Skin of body (tissue), 2 donors: ENCODE results near the gene FAM9A. TPM values are rescaled to one million over a fixed set of nuclear protein-coding genes. Genes with fewer than 3 reads are reported as not detected.
"Not testable (repeated sequence)": the region's sequence is repeated elsewhere in the genome, so short reads cannot be mapped to it uniquely, and the experiment has no call there.

Source experiments
- DNase-seq: peaks from one replicate; lab custom pipeline; 2025; lab: John Stamatoyannopoulos, UW
- total RNA-seq: library from RNA; depleted of rRNA; stranded (reverse); fragments of >200 nt; gene quantifications from one replicate; pipeline ENCODE4 v1.2.3, GENCODE V29; 2014

Gene FAM9A
- total RNA-seq, 1 donor from 2014 or later, result not detected

DNA sequence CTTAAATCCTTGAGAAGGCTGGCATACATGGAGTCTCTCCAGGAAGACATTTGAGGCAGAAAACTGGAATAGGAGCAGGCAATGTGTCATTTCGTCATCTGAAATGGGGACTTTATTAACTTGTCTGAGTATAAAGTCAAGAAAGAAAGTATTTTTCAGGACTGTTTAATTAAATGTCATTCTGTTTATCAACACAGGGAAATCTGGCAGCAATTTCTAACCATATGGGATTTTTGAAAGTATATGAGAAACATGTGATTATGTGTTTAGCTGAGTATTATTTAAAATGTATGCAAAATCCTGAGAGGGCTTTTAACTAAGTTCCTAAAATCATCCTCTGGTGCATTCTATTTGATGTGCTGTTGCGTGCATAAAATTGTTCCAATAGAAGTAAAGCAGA, 3.9 kb upstream of the FAM9A start:
- no peak for DNase-seq

DNA sequence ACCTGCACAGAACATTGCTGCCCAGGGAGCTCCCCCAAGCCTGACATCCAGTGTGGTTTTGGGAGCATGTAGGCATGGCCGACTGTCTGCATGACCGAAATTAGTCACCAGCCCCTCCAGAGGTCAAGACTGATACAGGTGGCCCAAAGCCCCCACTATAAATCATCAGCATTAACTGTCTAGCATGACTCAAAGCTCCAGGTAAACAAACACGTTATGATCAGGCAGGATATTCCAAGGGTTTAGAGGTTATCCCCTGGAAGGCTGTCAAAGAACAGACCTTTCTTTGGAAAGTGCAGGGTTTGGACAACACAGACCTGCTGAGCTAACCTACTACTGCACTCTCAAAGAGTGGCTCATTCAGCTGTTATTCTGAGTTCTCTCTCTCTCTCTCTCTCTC, 2.1 kb upstream of the FAM9A start:
- DNase-seq, result no peak

DNA sequence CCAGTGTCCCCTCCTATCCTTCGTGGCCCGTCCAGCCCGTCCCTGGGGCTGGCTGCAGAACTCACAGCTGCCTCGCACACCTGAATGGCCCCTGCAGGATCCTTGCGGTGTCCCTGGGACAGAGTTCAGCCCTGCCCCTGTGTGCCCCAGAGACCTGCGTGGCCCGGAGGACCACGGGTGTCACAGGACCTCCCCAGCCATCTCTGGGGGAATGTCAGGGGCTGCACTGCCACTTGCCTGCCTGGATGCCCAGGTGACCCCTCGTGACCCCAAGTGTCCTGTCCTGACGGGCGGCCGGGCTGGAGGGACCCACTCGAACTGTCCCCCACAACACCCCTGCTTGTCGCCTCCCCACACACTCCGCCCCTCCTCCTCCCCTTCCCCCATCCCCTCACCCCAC, 832 bp downstream of the FAM9A start:
- not testable (repeated sequence) for DNase-seq

DNA sequence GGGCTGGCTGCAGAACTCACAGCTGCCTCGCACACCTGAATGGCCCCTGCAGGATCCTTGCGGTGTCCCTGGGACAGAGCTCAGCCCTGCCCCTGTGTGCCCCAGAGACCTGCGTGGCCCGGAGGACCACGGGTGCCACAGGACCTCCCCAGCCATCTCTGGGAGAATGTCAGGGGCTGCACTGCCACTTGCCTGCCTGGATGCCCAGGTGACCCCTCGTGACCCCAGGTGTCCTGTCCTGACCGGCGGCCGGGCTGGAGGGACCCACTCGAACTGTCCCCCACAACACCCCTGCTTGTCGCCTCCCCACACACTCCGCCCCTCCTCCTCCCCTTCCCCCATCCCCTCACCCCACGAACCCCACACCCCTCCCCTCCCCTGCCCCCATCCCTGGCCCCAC, 1.9 kb downstream of the FAM9A start:
- DNase-seq, result not testable (repeated sequence)

DNA sequence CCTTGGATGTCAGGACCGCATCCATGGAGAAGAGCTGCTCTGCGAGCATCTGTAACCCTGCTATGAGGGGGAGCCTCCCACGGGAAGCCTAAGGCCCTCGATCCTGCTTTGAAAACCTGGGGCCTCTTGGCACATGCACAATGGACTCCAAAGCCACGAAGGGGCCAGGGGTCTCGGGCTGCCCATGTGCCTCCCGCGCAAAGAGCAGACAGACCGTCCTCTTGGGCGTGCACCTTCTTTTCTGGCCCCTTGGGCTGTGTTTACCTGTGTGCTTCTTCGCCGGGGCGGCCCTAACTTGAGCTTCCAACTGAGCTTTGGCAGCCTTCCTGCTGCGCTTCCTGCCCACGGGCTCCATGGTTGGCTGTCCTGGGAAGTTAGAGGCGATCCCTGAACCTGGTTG, 2.5 kb downstream of the FAM9A start:
- DNase-seq, result not testable (repeated sequence)

DNA sequence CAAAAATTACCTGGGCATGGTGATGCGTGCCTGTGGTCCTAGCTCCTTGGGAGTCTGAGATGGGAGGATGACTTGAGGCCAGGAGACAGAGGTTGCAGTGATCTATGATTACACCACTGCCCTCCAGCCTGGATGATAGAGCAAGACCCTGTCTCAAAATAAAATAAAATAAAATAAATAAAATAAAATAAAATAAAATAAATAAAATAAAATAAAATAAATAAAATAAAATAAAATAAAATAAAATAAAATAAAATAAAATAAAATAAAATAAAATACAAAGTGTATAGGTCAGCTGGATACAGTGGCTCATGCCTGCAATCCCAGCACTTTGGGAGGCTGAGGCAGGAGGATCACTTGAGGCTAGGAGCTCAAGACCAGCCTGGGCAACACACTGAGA, 14.1 kb downstream of the FAM9A start:
- DNase-seq, result not testable (repeated sequence)

DNA sequence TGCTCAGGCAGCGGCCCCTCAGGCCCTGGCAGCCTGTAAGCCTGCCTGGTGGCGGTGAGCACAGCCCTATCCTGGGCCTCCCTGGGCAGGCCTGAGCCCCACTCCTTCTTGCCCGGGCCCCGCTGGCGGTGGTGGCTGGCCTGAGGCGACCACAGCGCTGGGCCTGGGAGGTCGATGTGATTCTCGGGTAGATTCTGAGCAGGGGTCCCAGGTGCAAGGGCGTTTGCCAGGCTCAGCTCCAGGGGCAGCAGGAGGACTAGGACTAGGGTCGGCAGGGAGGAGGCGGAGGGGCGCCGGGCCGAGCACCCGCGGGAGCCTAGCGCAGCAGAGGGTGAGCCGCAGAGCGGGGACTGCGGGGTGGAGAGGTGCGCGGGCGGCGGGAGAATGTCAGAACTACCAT, 17.0 kb downstream of the FAM9A start:
- DNase-seq, result no peak

DNA sequence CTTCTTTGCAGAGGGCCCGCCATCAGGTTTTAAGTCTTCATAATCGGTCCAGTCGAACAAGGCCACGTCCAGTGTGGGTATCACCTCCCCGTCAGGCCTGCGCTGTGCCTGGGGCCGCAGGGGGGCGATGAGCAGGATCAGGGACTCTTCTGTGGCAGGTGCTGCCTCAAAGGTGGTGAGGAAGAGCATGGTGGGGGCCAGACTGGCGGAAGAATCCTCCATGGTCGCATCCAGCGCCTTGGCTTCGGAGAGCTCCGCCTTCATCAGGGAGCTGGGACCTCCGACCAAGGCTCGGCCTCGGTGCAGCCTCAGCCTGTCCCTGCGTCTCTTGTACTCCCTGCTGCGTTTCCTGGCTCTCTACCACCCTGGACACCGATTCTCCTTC, 17.5 kb downstream of the FAM9A start:
- no peak for DNase-seq

DNA sequence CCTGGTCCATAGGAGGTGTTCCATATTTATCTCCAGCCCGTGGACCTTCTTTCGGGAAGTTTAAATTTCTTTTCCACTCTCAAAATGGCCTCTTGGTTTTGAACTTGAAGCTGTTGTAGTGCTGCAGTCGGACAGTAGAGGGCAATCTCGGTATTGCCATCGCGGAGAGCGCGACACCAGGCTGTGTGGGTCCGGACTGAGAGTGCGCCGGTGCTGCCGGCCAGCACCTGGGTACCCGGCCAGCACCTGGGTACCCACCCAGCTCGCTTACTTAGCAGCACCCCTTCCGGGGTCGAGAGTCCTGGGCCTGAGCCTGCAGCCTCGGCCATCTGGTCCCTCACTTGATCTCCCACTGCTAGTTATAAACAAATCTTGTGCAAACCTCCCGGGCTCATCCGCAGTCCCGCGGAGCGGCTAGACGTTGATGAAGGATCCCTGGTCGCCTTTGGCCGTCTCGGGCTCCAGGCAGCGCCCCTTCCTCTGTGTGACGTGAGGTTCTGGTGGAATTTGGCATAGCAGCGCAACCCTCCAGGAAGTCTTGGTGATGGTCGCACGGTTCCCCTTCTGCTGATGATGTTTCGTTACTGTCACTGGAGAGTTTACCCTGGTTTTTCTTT, 18.0 kb downstream of the FAM9A start:
- no peak for DNase-seq

DNA sequence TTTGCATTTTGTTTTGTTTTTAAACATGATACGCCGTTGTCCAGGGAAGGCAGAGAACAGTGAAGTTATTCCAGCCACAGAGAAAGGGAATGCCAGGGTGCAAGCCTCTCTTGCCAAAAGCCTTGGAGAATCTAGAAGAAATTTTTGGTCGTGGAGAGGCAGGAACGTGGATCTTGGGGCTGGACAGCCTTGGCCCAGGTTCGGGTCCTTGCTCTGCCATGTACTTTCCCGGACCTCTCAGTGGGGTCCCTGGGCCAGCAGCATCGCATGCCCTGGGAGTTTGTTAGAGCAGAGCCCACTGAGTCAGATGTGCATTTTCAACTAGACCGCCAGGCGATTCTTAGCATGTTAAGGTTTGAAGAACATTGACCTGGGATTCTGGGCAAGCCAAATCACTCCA, 18.6 kb downstream of the FAM9A start:
- DNase-seq, result no peak

DNA sequence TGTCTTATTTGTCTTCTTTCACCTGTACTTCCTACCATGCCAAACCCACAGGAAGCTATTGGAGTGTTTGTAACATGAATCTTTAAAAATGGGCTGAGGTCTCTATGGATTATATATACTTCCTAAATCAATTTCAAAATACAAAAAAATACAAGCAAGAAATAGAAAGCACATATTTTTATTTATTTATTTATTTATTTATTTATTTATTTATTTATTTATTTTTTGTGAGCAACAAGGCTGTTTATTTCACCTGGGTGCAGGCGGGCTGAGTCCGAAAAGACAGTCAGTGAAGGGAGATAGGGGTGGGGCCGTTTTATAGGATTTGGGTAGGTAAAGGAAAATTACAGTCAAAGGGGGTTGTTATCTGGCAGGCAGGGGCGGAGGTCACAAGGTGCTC, 19.3 kb downstream of the FAM9A start:
- not testable (repeated sequence) for DNase-seq

DNA sequence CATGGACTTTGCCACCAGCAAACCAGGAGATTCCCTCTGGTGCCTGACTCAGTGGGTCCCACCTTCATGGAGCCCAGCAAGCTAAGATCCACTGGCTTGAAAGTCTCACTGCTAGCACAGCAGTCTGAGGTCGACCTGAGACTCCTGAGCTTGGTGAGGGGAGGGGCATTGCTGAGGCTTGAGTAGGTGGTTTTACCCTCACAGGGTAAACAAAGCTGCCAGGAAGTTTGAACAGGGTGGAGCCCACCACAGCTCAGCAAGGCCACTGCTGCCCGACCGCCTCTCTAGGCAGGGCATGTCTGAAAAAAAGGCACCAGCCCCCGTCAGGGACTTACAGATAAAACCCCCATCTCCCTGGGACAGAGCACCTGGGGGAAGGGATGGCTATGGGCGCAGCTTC, 28.1 kb downstream of the FAM9A start:
- no peak for DNase-seq

DNA sequence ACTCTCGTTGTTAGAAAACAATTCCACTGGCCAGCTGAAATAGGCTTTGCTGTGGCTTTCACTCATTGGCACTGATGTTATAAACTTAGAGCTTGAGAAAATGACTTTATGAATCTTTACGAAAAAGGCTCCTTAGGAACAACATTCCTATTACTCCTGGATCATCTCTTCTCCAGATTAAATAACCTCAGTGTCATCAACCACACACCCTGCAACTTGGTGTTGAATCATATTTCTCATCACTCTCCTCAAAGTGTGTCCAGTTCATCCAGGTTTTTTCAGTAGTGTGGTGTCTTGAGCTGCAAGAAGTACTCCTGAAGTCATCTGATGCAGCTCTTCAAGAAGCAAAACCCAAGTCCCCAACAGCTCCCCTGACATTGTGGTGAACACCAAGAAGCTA, 41.2 kb downstream of the FAM9A start:
- DNase-seq, result no peak

DNA sequence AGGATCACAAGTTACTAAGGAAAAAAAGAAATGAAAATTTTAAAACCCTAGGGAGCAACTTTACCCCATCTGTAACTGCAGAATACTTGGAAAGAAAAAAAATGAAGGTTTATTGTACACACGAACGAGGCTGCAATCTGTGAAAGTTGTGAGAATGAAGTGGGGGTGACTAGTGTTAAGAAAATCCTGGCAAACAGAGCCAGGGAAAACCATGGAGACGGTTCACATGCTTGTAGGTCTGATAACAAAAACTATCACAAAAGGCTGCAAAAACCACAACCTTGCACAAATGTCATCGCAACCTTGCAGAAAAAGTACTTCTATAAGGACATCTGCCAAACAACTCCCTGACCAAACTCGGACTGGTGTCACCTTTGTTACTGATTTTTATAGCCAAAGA, 42.5 kb downstream of the FAM9A start:
- not testable (repeated sequence) for DNase-seq

DNA sequence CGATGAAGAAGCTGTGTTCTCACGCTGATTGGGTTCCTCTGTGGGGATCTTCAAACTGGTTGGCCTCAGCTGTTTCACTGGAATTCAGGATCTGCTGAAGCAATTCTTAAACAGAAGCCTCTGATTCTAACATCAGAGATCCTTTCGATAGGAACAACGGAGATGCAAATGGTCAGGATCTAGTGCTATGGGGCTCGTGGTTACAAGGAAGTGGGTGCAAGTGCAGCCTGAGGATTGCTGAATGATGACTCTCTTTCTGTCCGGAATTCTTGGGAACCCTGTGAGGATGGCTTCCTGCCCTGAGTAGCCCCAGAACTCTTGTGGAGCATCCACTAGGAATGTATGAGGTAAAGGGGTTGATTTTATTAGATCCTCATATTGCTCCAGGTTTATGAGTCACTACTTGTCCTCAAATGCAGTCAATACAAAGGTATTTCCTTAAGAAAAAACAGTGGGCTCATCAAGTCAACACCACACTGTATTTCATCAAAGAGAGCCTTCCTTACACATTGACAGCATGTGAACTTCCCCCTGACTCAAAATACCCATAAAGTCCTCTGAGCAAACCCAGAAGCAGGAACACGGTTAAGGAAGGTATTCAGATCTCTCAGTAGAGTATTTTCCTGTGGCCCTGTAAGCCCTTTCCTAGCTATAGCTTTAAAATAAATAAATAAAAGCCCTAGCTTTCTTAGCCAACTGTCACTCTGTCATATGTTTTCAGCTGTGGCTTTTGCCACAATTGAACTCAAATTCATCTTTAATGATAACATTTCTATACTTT, 43.4 kb downstream of the FAM9A start:
- not testable (repeated sequence) for DNase-seq

DNA sequence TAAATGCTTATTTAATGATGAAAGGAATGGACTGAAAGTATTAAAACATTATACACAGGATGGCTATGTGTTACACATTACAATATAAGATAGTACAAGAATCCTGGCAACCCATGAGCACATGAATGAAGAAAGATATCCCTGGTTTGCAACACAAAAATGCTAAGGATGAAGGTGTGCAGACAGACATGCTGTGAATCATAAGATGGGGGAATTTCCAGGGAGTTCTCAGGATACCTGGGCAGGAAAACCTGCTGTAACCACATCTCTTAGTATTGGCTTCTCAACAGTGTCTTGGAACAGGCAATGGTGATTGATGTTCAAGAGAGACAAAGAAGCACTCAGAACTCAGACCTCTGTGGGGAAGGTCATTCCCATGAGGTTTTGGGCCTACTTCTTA, 45.4 kb downstream of the FAM9A start:
- DNase-seq, result no peak

DNA sequence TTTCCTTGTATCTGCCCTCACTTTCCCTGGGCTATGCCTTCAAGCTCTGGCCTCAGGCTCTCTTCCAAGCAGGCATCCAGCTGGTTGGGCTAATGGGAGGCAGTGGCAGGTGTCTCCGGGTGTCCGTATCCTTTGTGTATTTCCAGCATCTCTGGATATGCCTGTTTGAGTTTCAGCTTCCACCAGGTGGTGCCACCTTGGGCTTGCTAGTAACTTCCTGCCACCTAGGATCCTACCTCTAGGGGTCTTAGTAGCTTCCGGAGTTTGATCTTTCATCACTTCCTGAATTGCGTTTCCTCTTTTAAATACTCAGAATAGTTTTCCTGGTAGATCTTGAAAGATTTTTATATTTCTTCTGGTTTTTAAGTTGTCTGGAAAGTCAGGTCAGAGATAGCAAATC, 46.1 kb downstream of the FAM9A start:
- DNase-seq, result no peak

DNA sequence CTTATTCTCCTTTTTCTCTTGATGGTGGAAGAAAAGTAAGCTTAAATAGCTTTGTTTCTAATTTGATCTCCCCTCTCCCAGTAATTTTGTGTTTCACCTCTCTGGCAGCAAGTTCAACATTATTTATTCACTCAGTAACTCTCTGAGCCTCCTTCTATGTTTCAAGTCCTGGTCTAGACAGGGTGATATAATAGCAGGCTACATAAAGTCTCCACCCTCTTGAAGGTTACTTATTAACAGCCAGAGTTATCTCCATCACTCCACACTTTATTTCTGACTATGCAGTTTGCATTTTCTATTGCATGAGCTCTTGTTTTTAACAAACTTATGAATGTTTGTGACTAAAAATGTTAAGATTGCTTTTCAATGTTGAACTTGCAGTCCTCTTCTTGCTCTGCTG, 51.5 kb downstream of the FAM9A start:
- DNase-seq, result no peak

DNA sequence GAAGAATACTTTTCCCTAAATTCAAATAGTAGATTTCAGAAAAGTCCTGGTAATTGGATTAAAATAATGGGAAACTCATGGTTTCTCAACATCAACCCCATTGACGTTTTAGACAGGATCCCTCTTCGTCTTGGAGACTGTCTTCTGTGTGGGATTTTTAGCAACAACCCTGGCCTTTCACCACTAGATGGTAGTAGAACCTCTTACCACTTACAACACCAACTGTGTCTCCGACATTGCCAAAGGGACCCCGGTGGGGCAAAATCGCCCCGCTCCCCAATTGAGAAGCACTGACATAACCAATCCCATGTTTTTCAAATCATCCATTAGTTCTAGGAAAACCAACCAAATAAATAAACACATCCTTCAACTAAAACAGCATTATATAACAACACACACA, 52.3 kb downstream of the FAM9A start:
- no peak for DNase-seq

DNA sequence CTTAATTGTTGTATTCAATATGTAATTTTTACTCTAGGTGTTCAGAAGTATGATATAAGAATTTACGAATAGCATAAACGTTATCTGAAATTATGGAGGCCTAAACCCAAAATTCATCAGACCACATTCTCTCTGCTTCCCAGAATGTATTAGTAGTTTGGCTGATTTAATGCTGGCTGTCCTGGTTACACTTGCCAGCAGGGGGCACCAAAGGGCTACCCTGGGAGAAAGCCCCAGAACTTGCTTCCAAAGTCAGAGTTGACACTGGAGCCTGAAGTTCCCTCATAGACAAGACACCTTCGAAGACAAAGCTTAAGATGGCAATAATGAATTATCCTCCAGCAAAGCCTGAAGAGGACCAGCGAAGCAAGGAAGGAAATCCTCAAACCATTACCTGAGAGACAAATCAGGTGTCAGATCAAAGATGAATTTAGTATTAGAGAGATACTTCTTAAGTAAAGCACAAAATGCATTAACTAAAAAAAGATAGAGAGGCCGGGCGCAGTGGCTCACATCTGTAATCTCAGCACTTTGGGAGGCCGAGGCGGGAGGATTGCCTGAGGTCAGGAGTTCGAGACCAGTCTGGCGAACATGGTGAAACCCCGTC, 58.0 kb downstream of the FAM9A start:
- no peak for DNase-seq

DNA sequence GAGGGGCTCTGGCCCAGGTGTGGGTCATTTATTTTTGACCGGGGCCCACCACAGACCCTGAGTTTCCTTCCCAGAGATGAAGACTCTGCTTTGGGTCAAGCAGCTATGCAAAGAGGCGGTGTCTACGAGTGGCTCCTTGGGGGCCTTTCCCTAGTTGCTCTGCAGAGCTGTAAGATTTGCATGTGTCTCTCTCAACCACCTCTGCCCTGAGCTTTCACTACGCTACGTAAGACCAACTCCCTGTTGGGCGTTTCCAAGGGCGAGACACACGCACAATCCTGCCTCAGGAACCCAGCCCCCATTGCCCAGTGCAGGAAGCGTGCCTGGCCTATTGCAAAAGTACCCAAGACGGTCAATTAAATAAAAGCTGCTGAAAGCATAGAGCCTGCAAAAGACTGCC, 59.2 kb downstream of the FAM9A start:
- no peak for DNase-seq
